HEK293 (cell line): Measurements from ENCODE around the gene RDX.

ENCODE experiments used
- HOXC10 ChIP-seq: sonication (generic); formaldehyde crosslinking; IDR thresholded peaks from 2 replicates; pipeline ENCODE4 v1.8.1; 2023; ENCODE audit warnings: mild to moderate bottlenecking, missing genetic modification reagents
- MEIS1 ChIP-seq: sonication (generic); formaldehyde crosslinking; IDR thresholded peaks from 2 replicates; pipeline ENCODE4 v1.8.1; 2022; ENCODE audit warnings: missing genetic modification reagents, mild to moderate bottlenecking, borderline replicate concordance
- PRDM1 ChIP-seq: fragments of 450-650 bp; formaldehyde crosslinking; IDR thresholded peaks from 2 replicates; pipeline ENCODE4; 2016; ENCODE audit warnings: missing biosample characterization, missing genetic modification characterization
- YY2 ChIP-seq: fragments of 450-650 bp; formaldehyde crosslinking; IDR thresholded peaks from 2 replicates; pipeline ENCODE4 v1.5.1; 2016; ENCODE audit warnings: missing biosample characterization, missing genetic modification characterization
- ZBTB21 ChIP-seq: fragments of 450-650 bp; formaldehyde crosslinking; IDR thresholded peaks from 2 replicates; pipeline ENCODE4 v1.5.1; 2017; ENCODE audit warnings: missing biosample characterization, missing genetic modification characterization
- ZBTB8A ChIP-seq: fragments of 450-650 bp; formaldehyde crosslinking; IDR thresholded peaks from 2 replicates; pipeline ENCODE4 v1.5.1; 2016; ENCODE audit warnings: missing biosample characterization, missing genetic modification characterization
- ZFP3 ChIP-seq: fragments of 450-650 bp; formaldehyde crosslinking; IDR thresholded peaks from 2 replicates; pipeline ENCODE4 v1.5.1; 2016; ENCODE audit warnings: low read depth, missing biosample characterization, missing genetic modification characterization
- ZFP37 ChIP-seq: fragments of 450-650 bp; formaldehyde crosslinking; IDR thresholded peaks from 2 replicates; pipeline ENCODE4 v1.5.1; 2016; ENCODE audit warnings: missing biosample characterization, missing genetic modification characterization
- ZFP69B ChIP-seq: fragments of 450-650 bp; formaldehyde crosslinking; IDR thresholded peaks from 2 replicates; pipeline ENCODE4 v1.5.1; 2016; ENCODE audit warnings: missing biosample characterization, missing genetic modification characterization
- ZNF10 ChIP-seq: fragments of 450-650 bp; formaldehyde crosslinking; IDR thresholded peaks from 2 replicates; pipeline ENCODE4 v1.5.1; 2017; ENCODE audit warnings: missing biosample characterization, missing genetic modification characterization
- ZNF223 ChIP-seq: fragments of 450-650 bp; formaldehyde crosslinking; IDR thresholded peaks from 2 replicates; pipeline ENCODE4 v1.5.1; 2016; ENCODE audit warnings: missing biosample characterization, missing genetic modification characterization
- ZNF23 ChIP-seq: fragments of 450-650 bp; formaldehyde crosslinking; IDR thresholded peaks from 2 replicates; pipeline ENCODE4 v1.5.1; 2016; ENCODE audit warnings: missing biosample characterization, missing genetic modification characterization, borderline replicate concordance
- ZNF239 ChIP-seq: fragments of 450-650 bp; formaldehyde crosslinking; IDR thresholded peaks from 2 replicates; pipeline ENCODE4 v1.5.1; 2016; ENCODE audit warnings: missing biosample characterization, missing genetic modification characterization
- ZNF394 ChIP-seq: fragments of 450-650 bp; formaldehyde crosslinking; IDR thresholded peaks from 2 replicates; pipeline ENCODE4 v1.5.1; 2016; ENCODE audit warnings: missing biosample characterization, missing genetic modification characterization, mild to moderate bottlenecking, moderate library complexity, borderline replicate concordance
- ZNF416 ChIP-seq: fragments of 450-650 bp; formaldehyde crosslinking; IDR thresholded peaks from 2 replicates; pipeline ENCODE4 v1.5.1; 2016; ENCODE audit warnings: missing biosample characterization, missing genetic modification characterization
- ZNF555 ChIP-seq: fragments of 450-650 bp; formaldehyde crosslinking; conservative IDR thresholded peaks from 2 replicates; pipeline ENCODE4 v1.5.1; 2017; ENCODE audit warnings: missing biosample characterization, mild to moderate bottlenecking, missing genetic modification characterization, inconsistent platforms
- ZNF560 ChIP-seq: fragments of 450-650 bp; formaldehyde crosslinking; IDR thresholded peaks from 2 replicates; pipeline ENCODE4 v1.5.1; 2017; ENCODE audit warnings: missing biosample characterization, missing genetic modification characterization, borderline replicate concordance
- ZNF621 ChIP-seq: fragments of 450-650 bp; formaldehyde crosslinking; IDR thresholded peaks from 2 replicates; pipeline ENCODE4 v1.5.1; 2017; ENCODE audit warnings: missing biosample characterization, missing genetic modification characterization
- ZNF629 ChIP-seq: fragments of 450-650 bp; formaldehyde crosslinking; IDR thresholded peaks from 2 replicates; pipeline ENCODE4 v1.5.1; 2017; ENCODE audit warnings: missing biosample characterization, missing genetic modification characterization
- ZNF747 ChIP-seq: fragments of 450-650 bp; formaldehyde crosslinking; IDR thresholded peaks from 2 replicates; pipeline ENCODE4 v1.5.1; 2016; ENCODE audit warnings: missing biosample characterization, missing genetic modification characterization
- ZNF837 ChIP-seq: fragments of 450-650 bp; formaldehyde crosslinking; IDR thresholded peaks from 2 replicates; pipeline ENCODE4 v1.5.1; 2016; ENCODE audit warnings: missing biosample characterization, missing genetic modification characterization
- ZXDB ChIP-seq: fragments of 450-650 bp; formaldehyde crosslinking; IDR thresholded peaks from 2 replicates; pipeline ENCODE4 v1.5.1; 2016; ENCODE audit warnings: missing biosample characterization, missing genetic modification characterization
- TF ChIP-seq, protein P1 (sequence below): fragments of 450-650 bp; formaldehyde crosslinking; IDR thresholded peaks from 2 replicates; pipeline ENCODE4 v1.5.1; 2016; ENCODE audit warnings: missing biosample characterization, missing genetic modification characterization
- TF ChIP-seq, protein P2 (sequence below): fragments of 450-650 bp; formaldehyde crosslinking; IDR thresholded peaks from 2 replicates; pipeline ENCODE4 v1.5.1; 2016; ENCODE audit warnings: missing biosample characterization, missing genetic modification characterization
- TF ChIP-seq, protein P3 (sequence below): fragments of 450-650 bp; formaldehyde crosslinking; IDR thresholded peaks from 2 replicates; pipeline ENCODE4 v1.5.1; 2016; ENCODE audit warnings: missing biosample characterization, missing genetic modification characterization
- TF ChIP-seq, protein P4 (sequence below): fragments of 450-650 bp; formaldehyde crosslinking; IDR thresholded peaks from 2 replicates; pipeline ENCODE4 v1.5.1; 2016; ENCODE audit warnings: missing biosample characterization, missing genetic modification characterization
- TF ChIP-seq, protein P5 (sequence below): fragments of 450-650 bp; formaldehyde crosslinking; IDR thresholded peaks from 2 replicates; pipeline ENCODE4 v1.5.1; 2016; ENCODE audit warnings: missing biosample characterization, missing genetic modification characterization, low read depth
- TF ChIP-seq, protein P6 (sequence below): fragments of 450-650 bp; formaldehyde crosslinking; IDR thresholded peaks from 2 replicates; pipeline ENCODE4 v1.5.1; 2016; ENCODE audit warnings: missing biosample characterization, missing genetic modification characterization

The RDX gene

DNA sequence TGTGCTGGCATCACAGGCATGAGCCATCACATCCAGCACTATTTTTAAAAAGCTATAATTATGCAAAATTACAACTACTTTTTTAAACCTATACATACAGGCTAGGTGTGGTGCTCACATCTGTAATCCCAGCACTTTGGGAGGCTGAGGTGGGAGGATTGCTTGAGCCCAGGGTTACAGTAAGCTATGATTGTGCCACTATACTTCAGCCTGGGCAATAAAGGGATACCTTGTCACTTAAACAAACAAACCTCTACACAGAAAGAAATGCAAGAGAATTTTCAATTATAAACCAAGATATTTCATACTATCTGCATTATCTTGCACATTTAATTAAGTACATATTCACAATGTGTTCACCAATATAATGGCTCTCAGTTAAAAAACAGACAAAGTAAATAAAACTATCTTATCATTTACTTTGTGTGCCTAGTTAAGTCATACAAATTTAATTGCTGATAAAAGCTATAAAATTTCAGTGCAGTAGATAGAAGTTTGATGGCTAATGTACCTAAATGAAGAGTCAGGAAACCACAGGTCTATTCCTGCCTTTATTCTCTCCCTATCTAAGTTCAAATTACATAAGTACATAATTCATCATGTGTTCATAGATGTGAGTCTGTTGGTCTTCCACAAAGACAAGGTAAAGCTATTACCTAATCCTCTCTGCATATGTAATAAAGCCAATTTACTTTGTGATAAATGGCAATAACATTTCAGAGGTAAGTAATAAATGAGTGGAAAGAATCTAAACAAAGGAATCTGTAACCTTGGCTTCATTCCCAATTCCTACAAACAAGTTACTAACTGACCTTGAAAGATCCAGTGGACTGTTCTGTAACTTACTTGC, 9.0 kb upstream of the RDX start (continued):
- TF ChIP-seq HOXC10 (no peak), ZNF837 (no peak), YY2 (no peak), ZNF560 (no peak), ZNF239 (tag by site-specific recombination) (no peak), ZXDB (tag by site-specific recombination) (peak; percentile 98), ZNF394 (tag by site-specific recombination) (peak; percentile 83), ZFP37 (tag by site-specific recombination) (peak; percentile 86), ZFP69B (tag by site-specific recombination) (peak; percentile 61; the same call in 1 of the 2 replicates), ZBTB21 (tag by site-specific recombination) (peak; percentile 57; the same call in 1 of the 2 replicates), ZNF621 (no peak), PRDM1 (no peak; the same call in 1 of the 2 replicates), ZFP3 (tag by site-specific recombination) (peak; percentile 22; the same call in 1 of the 2 replicates), ZBTB8A (tag by site-specific recombination) (peak; percentile 62), ZNF629 (tag by site-specific recombination) (peak; percentile 94), ZNF23 (no peak), ZNF555 (no peak), ZNF416 (no peak), ZNF747 (no peak), ZNF223 (tag by site-specific recombination) (no peak), MEIS1 (CRISPR knock-in tag) (peak; percentile 87), ZNF10 (tag by site-specific recombination) (peak; percentile 81)
- TF ChIP-seq, protein P1, sequence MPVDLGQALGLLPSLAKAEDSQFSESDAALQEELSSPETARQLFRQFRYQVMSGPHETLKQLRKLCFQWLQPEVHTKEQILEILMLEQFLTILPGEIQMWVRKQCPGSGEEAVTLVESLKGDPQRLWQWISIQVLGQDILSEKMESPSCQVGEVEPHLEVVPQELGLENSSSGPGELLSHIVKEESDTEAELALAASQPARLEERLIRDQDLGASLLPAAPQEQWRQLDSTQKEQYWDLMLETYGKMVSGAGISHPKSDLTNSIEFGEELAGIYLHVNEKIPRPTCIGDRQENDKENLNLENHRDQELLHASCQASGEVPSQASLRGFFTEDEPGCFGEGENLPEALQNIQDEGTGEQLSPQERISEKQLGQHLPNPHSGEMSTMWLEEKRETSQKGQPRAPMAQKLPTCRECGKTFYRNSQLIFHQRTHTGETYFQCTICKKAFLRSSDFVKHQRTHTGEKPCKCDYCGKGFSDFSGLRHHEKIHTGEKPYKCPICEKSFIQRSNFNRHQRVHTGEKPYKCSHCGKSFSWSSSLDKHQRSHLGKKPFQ (tag by site-specific recombination): peak; percentile 80
- TF ChIP-seq, protein P2, sequence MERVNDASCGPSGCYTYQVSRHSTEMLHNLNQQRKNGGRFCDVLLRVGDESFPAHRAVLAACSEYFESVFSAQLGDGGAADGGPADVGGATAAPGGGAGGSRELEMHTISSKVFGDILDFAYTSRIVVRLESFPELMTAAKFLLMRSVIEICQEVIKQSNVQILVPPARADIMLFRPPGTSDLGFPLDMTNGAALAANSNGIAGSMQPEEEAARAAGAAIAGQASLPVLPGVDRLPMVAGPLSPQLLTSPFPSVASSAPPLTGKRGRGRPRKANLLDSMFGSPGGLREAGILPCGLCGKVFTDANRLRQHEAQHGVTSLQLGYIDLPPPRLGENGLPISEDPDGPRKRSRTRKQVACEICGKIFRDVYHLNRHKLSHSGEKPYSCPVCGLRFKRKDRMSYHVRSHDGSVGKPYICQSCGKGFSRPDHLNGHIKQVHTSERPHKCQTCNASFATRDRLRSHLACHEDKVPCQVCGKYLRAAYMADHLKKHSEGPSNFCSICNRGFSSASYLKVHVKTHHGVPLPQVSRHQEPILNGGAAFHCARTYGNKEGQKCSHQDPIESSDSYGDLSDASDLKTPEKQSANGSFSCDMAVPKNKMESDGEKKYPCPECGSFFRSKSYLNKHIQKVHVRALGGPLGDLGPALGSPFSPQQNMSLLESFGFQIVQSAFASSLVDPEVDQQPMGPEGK: peak; percentile 65
- TF ChIP-seq, protein P3, sequence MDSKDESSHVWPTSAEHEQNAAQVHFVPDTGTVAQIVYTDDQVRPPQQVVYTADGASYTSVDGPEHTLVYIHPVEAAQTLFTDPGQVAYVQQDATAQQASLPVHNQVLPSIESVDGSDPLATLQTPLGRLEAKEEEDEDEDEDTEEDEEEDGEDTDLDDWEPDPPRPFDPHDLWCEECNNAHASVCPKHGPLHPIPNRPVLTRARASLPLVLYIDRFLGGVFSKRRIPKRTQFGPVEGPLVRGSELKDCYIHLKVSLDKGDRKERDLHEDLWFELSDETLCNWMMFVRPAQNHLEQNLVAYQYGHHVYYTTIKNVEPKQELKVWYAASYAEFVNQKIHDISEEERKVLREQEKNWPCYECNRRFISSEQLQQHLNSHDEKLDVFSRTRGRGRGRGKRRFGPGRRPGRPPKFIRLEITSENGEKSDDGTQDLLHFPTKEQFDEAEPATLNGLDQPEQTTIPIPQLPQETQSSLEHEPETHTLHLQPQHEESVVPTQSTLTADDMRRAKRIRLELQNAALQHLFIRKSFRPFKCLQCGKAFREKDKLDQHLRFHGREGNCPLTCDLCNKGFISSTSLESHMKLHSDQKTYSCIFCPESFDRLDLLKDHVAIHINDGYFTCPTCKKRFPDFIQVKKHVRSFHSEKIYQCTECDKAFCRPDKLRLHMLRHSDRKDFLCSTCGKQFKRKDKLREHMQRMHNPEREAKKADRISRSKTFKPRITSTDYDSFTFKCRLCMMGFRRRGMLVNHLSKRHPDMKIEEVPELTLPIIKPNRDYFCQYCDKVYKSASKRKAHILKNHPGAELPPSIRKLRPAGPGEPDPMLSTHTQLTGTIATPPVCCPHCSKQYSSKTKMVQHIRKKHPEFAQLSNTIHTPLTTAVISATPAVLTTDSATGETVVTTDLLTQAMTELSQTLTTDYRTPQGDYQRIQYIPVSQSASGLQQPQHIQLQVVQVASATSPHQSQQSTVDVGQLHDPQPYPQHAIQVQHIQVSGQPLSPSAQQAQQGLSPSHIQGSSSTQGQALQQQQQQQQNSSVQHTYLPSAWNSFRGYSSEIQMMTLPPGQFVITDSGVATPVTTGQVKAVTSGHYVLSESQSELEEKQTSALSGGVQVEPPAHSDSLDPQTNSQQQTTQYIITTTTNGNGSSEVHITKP (tag by site-specific recombination): peak; percentile 56
- TF ChIP-seq, protein P4, sequence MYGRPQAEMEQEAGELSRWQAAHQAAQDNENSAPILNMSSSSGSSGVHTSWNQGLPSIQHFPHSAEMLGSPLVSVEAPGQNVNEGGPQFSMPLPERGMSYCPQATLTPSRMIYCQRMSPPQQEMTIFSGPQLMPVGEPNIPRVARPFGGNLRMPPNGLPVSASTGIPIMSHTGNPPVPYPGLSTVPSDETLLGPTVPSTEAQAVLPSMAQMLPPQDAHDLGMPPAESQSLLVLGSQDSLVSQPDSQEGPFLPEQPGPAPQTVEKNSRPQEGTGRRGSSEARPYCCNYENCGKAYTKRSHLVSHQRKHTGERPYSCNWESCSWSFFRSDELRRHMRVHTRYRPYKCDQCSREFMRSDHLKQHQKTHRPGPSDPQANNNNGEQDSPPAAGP (tag by site-specific recombination): peak; percentile 26; the same call in 1 of the 2 replicates
- TF ChIP-seq, protein P5, sequence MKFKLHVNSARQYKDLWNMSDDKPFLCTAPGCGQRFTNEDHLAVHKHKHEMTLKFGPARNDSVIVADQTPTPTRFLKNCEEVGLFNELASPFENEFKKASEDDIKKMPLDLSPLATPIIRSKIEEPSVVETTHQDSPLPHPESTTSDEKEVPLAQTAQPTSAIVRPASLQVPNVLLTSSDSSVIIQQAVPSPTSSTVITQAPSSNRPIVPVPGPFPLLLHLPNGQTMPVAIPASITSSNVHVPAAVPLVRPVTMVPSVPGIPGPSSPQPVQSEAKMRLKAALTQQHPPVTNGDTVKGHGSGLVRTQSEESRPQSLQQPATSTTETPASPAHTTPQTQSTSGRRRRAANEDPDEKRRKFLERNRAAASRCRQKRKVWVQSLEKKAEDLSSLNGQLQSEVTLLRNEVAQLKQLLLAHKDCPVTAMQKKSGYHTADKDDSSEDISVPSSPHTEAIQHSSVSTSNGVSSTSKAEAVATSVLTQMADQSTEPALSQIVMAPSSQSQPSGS (tag by site-specific recombination): peak; percentile 84; the same call in 1 of the 2 replicates
- TF ChIP-seq, protein P6, sequence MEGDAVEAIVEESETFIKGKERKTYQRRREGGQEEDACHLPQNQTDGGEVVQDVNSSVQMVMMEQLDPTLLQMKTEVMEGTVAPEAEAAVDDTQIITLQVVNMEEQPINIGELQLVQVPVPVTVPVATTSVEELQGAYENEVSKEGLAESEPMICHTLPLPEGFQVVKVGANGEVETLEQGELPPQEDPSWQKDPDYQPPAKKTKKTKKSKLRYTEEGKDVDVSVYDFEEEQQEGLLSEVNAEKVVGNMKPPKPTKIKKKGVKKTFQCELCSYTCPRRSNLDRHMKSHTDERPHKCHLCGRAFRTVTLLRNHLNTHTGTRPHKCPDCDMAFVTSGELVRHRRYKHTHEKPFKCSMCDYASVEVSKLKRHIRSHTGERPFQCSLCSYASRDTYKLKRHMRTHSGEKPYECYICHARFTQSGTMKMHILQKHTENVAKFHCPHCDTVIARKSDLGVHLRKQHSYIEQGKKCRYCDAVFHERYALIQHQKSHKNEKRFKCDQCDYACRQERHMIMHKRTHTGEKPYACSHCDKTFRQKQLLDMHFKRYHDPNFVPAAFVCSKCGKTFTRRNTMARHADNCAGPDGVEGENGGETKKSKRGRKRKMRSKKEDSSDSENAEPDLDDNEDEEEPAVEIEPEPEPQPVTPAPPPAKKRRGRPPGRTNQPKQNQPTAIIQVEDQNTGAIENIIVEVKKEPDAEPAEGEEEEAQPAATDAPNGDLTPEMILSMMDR (tag by site-specific recombination): no peak
